SU-DHL-6 (cell line): ENCODE results near the gene LRP11.

Experiments
- H2AFZ ChIP-seq: fragments of 200-600 bp; sonication (generic); 2 replicates; pipeline ENCODE4 v1.6.1; 2014; ENCODE audit warnings: low read depth, mild to moderate bottlenecking, moderate library complexity, mixed read lengths, antibody characterized with exemption, low read length; ENCODE audit not compliant: severe bottlenecking
- H3F3A ChIP-seq: fragments of 200-600 bp; shearing (Covaris generic); 2 replicates; pipeline ENCODE4 v1.6.0; 2016; ENCODE audit warnings: antibody characterized with exemption, mild to moderate bottlenecking; ENCODE audit not compliant: insufficient read depth
- H3K27ac ChIP-seq: fragments of 200-600 bp; sonication (generic); 2 replicates; pipeline ENCODE4 v1.5.1; 2016; ENCODE audit warnings: low read depth, mild to moderate bottlenecking, low read length, moderate library complexity, mixed read lengths
- H3K27me3 ChIP-seq: fragments of 200-600 bp; sonication (generic), shearing (Covaris generic); 2 replicates; pipeline ENCODE4 v1.6.0; 2014; ENCODE audit warnings: mild to moderate bottlenecking, low read length
- H3K36me3 ChIP-seq: fragments of 200-600 bp; sonication (generic); 2 replicates; pipeline ENCODE4 v1.6.1; 2014; ENCODE audit warnings: mild to moderate bottlenecking, low read length, mixed read lengths
- H3K4me2 ChIP-seq: fragments of 300-600, 200-600 bp; shearing (Covaris generic), sonication (generic); 2 replicates; pipeline ENCODE4 v1.6.0; 2014; ENCODE audit warnings: low read length, low read depth, mild to moderate bottlenecking; ENCODE audit not compliant: poor library complexity, severe bottlenecking
- H3K4me3 ChIP-seq: fragments of 200-600 bp; sonication (generic); 2 replicates; pipeline ENCODE4 v1.5.1; 2014; ENCODE audit warnings: antibody characterized with exemption, low read length, mild to moderate bottlenecking, mixed read lengths; ENCODE audit not compliant: insufficient read depth, poor library complexity, severe bottlenecking
- H3K79me2 ChIP-seq: fragments of 200-600 bp; sonication (generic); 2 replicates; pipeline ENCODE4 v1.6.1; 2014; ENCODE audit warnings: mild to moderate bottlenecking, low read length, moderate library complexity; ENCODE audit not compliant: insufficient read depth
- H3K9ac ChIP-seq: fragments of 200-600 bp; sonication (generic); 2 replicates; pipeline ENCODE4 v1.7.0; 2014; ENCODE audit warnings: mild to moderate bottlenecking, low read length
- H3K9me2 ChIP-seq: fragments of 200-600 bp; sonication (generic); replicated peaks from 2 replicates; pipeline ENCODE4 v1.6.1; 2014; ENCODE audit warnings: low read length; ENCODE audit not compliant: insufficient read depth
- H3K9me3 ChIP-seq: fragments of 200-600 bp; sonication (generic); 2 replicates; pipeline ENCODE4 v1.6.1; 2014; ENCODE audit warnings: low read length, mixed read lengths; ENCODE audit not compliant: insufficient read depth
- H4K20me1 ChIP-seq: fragments of 200-600 bp; sonication (generic); 2 replicates; pipeline ENCODE4 v1.6.1; 2014; ENCODE audit warnings: low read depth, mild to moderate bottlenecking, antibody characterized with exemption, low read length, moderate library complexity, mixed read lengths
- CTCF ChIP-seq: fragments of 200-600 bp; sonication (generic); IDR thresholded peaks from one replicate; pipeline ENCODE4 v1.5.1; 2017; ENCODE audit warnings: antibody characterized with exemption, mild to moderate bottlenecking, low read length, moderate library complexity; ENCODE audit not compliant: insufficient read depth, poor library complexity, severe bottlenecking
- EZH2phosphoT487 ChIP-seq: fragments of 200-600 bp; sonication (generic), shearing (Covaris generic); conservative IDR thresholded peaks from 2 replicates; pipeline ENCODE4 v1.6.1; 2018; ENCODE audit warnings: mild to moderate bottlenecking, antibody characterized with exemption, low read length, moderate library complexity, mixed read lengths

LRP11 gene

GRCh38 chr6:149906405-149906804 lies 42.2 kb upstream of the LRP11 start:
- H3K9me2 ChIP-seq: no peaks in the 10 kb centered on the region
- H3K27ac ChIP-seq: no peak overlapping the region
- H2AFZ ChIP-seq: no peak overlapping the region
- H4K20me1 ChIP-seq: no peaks in the 10 kb centered on the region
- no peaks in the 10 kb centered on the region for H3K27me3 ChIP-seq
- H3K4me3 ChIP-seq: no peak overlapping the region
- no peaks in the 10 kb centered on the region for H3K79me2 ChIP-seq
- no peak overlapping the region for H3K9ac ChIP-seq
- no peaks in the 10 kb centered on the region for H3F3A ChIP-seq
- no peak for TF ChIP-seq CTCF
- no peak for TF ChIP-seq EZH2phosphoT487
- peaks cover 13% of the 10 kb centered on the region; the same call in 1 of the 2 replicates for H3K9me3 ChIP-seq
- no peak overlapping the region for H3K4me2 ChIP-seq
- H3K36me3 ChIP-seq: no peaks in the 10 kb centered on the region

- no peaks in the 10 kb centered on the region for H3F3A ChIP-seq
- H3K9me2 ChIP-seq: no peaks in the 10 kb centered on the region
- H3K27ac ChIP-seq: no peak overlapping the region
- H3K9me3 ChIP-seq: peaks cover 13% of the 10 kb centered on the region; the same call in 1 of the 2 replicates
- H3K27me3 ChIP-seq: no peaks in the 10 kb centered on the region
- H3K4me3 ChIP-seq: no peak overlapping the region
- H4K20me1 ChIP-seq: no peaks in the 10 kb centered on the region
- no peaks in the 10 kb centered on the region for H3K79me2 ChIP-seq
- TF ChIP-seq CTCF: no peak
- no peak for TF ChIP-seq EZH2phosphoT487
- H2AFZ ChIP-seq: no peak overlapping the region
- H3K9ac ChIP-seq: no peak overlapping the region
- H3K4me2 ChIP-seq: no peak overlapping the region
- H3K36me3 ChIP-seq: no peaks in the 10 kb centered on the region
Measured at GRCh38 chr6:149905911-149906371, 41.8 kb upstream of the LRP11 start.

- Histone ChIP-seq H3K9ac (no peak overlapping the region), H3K9me2 (no peaks in the 10 kb centered on the region), H3K79me2 (no peaks in the 10 kb centered on the region), H3K36me3 (no peaks in the 10 kb centered on the region), H4K20me1 (no peaks in the 10 kb centered on the region), H3F3A (no peaks in the 10 kb centered on the region), H2AFZ (no peak overlapping the region), H3K4me3 (no peak overlapping the region), H3K27me3 (no peaks in the 10 kb centered on the region), H3K27ac (no peak overlapping the region), H3K4me2 (no peak overlapping the region), H3K9me3 (peaks cover 13% of the 10 kb centered on the region; the same call in 1 of the 2 replicates)
- TF ChIP-seq CTCF: no peak
- TF ChIP-seq EZH2phosphoT487: no peak
Measured at GRCh38 chr6:149905371-149905910, 41.3 kb upstream of the LRP11 start.
